Fibroblast of skin of right quadriceps (primary cell): ENCODE results near the gene NLRP9.
A peak's percentile ranks its signal among the peaks of the same experiment; 100 is the strongest.

Experiments
- DNase-seq: peaks from one replicate; pipeline ENCODE4 v3.0.0-alpha.2; 2013

The NLRP9 gene

GRCh38 chr19:55687281-55688201 is 50.7 kb downstream of the NLRP9 start:
- no peak for DNase-seq

GRCh38 chr19:55686311-55687050 is 51.7 kb downstream of the NLRP9 start:
- DNase-seq, result no peak

GRCh38 chr19:55685776-55686175 is 52.4 kb downstream of the NLRP9 start:
- DNase-seq, result no peak

GRCh38 chr19:55684946-55685681 is 53.1 kb downstream of the NLRP9 start:
- DNase-seq, result no peak

DNA sequence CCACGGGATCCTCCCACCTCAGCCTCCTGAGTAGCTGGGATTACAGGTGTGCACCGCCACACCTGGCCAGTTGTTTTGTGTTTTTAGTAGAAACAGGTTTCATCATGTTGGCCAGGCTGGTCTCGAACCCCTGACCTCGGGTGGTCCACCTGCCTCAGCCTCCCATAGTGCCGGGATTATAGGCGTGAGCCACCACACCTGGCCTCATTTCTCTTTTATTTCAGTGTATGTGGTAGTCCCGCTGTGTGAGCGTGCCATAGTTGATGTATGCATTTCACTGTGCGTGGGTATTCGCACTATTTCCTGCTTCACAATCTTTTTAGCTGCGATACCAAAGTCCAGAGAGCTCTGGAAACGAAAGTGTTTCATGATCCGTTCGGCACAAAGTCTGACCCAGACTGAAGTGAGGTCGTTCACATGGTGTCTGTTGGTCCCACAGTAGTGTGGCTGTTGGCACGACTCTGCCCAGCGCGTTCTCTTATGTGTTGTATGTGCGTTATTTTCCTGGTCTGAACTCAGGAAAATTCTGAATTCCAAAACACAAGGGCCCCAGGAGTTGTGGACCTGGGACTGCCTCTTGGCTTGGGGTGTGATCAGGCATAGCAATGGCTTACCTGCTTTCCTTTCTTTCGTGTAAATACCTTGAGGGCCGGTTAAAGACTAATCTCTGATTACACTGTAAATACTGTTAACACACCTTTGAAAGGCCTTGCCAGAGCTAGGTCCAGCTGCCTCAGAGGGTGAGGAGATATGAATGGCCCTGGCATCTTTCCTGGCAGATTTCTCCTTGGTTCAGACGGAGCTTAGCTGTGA is 54.5 kb downstream of the NLRP9 start:
- DNase-seq, result no peak

DNA sequence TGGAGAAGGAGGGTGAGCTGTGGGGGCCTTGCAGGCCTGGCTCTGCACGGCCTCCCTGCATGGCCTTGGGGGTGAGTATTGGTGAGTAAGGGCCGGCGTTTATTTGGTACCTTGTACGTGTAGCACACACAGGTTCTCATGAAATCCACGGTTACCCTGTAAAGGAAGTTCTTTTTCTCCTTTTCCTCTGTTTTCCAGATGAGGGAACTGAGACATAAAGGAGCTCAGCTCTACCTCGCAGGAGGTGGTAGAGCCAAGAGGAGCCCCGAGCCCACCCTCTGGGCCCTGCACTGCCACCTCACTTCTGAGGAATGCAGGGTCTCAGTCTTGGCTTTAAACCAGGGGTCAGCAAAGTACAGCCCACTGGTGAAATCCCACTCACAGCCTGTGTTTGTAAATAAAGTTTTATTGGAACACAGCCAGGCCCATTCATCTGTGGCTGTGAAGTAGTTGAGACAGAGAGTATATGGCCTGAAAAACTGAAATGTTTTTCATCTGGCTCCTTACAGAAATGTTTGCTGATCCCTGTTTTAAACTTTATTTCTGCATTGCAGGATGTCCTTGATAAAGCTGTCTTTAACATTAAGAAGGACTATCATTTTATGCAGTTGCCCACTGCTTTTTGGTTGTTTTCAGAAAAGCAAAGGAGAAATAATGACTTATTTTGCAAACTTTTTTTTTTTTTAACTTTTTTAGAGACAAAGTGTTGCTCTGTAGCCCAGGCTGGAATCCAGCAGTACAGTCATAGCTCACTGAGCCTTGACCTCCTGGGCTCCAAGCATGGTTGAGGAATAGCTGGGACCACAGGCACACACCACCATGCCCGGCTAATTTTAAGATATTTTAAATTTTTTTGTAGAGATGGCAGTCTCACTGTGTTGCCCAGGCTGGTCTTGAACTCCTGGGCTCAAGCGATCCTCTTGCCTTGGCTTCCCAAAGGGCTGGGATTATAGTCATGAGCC is 56.8 kb downstream of the NLRP9 start:
- no peak for DNase-seq

- DNase-seq, result no peak
These were observed 57.7 kb downstream of the NLRP9 start for GRCh38 chr19:55680339-55681130.

DNA sequence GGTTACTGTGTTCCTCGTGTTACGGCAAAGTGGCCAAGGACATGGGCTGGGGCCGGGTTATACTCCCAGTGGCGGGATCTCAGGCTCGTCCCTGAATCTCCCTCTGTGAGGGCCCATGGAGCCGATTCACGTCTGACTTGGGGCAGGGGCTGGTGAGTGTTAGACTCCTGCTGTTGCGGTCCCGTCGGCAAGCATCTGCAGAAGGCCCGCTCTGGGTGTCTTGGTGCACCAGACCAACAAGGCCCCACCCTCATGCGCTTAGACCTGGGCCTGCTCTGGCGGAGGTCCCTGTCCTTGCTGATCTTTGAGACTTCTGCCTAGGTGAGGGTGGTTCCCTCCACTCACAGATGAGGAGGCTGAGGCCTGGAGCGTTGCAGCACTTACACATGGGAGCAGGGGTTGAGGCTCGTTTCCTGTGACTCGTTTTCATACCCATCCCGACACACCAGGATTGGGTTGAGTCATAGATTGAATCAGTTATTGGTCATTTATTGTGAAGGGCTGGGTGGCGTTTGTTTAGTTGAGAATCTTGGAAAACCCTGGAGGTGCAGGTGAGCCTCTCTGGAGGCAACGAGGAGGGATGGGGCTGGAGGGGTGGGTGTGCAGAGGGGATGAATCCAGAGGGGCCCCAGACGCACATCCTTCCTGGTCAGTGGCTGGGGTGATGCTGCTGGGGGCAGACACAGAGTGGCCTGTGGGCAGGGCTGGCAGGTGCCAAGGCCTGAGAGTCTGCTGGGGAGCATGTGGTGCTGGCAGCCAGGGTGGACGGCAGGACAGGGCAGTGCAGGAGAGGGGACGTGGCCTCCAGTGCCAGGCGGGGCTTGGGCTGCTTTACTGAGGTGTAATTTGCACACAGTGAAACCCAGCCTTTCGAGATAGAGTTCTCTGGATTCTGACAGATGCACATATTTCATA is 58.6 kb downstream of the NLRP9 start:
- peak; percentile 14 for DNase-seq

GRCh38 chr19:55678121-55678671 is 60.0 kb downstream of the NLRP9 start:
- DNase-seq, result no peak

GRCh38 chr19:55677572-55678028 is 60.6 kb downstream of the NLRP9 start:
- no peak for DNase-seq

DNA sequence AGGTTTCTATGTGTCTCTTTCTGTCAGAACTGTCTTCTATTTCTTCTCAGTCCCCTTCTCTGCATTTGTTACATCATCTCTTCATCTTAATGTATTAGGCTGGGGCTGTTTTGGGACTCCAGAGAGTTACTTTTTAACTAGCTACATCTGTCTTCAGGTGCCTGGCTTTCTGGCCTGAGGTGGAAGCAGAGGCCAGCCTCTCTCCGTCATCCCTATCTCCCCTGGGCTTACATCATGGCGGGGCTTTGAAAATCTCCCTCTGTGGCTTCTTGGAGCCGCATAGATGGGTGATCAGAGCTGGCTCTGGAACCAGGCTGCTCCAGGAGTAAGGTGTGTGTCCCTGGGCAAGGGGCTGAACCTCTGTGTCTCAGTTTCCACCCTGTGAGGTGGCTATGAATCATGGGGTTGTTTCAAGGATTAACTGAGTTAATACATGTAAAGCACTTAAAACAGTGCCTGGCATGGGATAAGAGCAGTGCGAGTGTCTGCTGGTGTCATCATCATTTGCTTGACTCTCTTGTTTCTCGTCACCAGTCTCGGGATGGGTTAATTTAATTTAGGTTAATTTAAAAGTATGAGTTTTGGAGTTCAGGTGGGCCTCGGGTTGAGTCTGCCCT is 61.2 kb downstream of the NLRP9 start:
- DNase-seq, result no peak

DNA sequence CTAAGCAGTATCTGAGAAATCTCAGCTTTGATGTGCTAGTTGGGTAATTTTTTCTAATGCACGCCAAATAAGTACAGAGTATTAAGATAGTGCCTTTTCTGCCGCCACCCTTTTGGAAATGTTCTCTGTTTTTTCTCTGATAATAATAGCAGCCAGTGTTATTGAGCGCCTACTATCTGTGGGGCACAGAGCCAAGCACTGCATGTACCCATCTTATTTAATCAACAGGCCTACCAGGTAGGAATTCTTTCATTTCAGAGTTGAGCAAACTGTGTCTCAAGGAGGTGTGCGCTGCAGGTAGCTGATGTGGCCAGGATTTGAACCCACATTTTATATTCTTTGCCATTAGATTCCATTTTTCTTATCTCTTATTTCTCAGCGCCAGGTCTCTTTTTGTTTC is 61.8 kb downstream of the NLRP9 start:
- DNase-seq, result no peak

GRCh38 chr19:55675661-55676354 is 62.4 kb downstream of the NLRP9 start:
- DNase-seq, result no peak

GRCh38 chr19:55674841-55675660 is 63.2 kb downstream of the NLRP9 start, which contains the start of gene EPN1:
Gene EPN1, plus strand, starts transcription at chr19:55675226. Its CDS starts 3,402 bp downstream, at chr19:55678628.
- peak; percentile 96 for DNase-seq

- no peak for DNase-seq
These were observed 63.8 kb downstream of the NLRP9 start for GRCh38 chr19:55674459-55674840.

- DNase-seq, result no peak
These were observed 64.3 kb downstream of the NLRP9 start for GRCh38 chr19:55673889-55674288.

GRCh38 chr19:55673465-55673864 is 64.7 kb downstream of the NLRP9 start:
- no peak for DNase-seq
